GM04503 (cell line): Measurements from ENCODE around the gene LCLAT1.
"Not testable (repeated sequence)": the region's sequence is repeated elsewhere in the genome, so short reads cannot be mapped to it uniquely, and the experiment has no call there.

ENCODE experiments used
- DNase-seq: peaks from one replicate; pipeline ENCODE4 v3.0.0-alpha.2; 2012; ENCODE audit warnings: low read depth

LCLAT1 gene

GRCh38 chr2:30455114-30455738 is 8.2 kb downstream of the LCLAT1 start:
- DNase-seq = peak; percentile 43

GRCh38 chr2:30456106-30456505 is 9.1 kb downstream of the LCLAT1 start:
- DNase-seq = no peak

- DNase-seq = no peak
Measured at GRCh38 chr2:30456579-30456978, 9.5 kb downstream of the LCLAT1 start.

- no peak for DNase-seq
Measured at GRCh38 chr2:30457296-30457695, 10.2 kb downstream of the LCLAT1 start.

GRCh38 chr2:30459140-30459539 is 12.1 kb downstream of the LCLAT1 start:
- DNase-seq = no peak

GRCh38 chr2:30462131-30462857 is 15.2 kb downstream of the LCLAT1 start:
- no peak for DNase-seq

- no peak for DNase-seq
Measured at GRCh38 chr2:30463535-30463934, 16.5 kb downstream of the LCLAT1 start.

GRCh38 chr2:30464544-30465170 is 17.6 kb downstream of the LCLAT1 start:
- no peak for DNase-seq

- DNase-seq = no peak
Measured at GRCh38 chr2:30465171-30465545, 18.1 kb downstream of the LCLAT1 start.

GRCh38 chr2:30466216-30466615 is 19.2 kb downstream of the LCLAT1 start:
- DNase-seq = no peak

GRCh38 chr2:30467062-30467826 is 20.2 kb downstream of the LCLAT1 start:
- DNase-seq = not testable (repeated sequence)

- DNase-seq = no peak
Measured at GRCh38 chr2:30470426-30470825, 23.4 kb downstream of the LCLAT1 start.

- no peak for DNase-seq
Measured at GRCh38 chr2:30472326-30472725, 25.3 kb downstream of the LCLAT1 start.

- no peak for DNase-seq
Measured at GRCh38 chr2:30475542-30475941, 28.5 kb downstream of the LCLAT1 start.

GRCh38 chr2:30476636-30477035 is 29.6 kb downstream of the LCLAT1 start:
- DNase-seq = no peak

GRCh38 chr2:30480703-30481322 is 33.8 kb downstream of the LCLAT1 start:
- DNase-seq = no peak

GRCh38 chr2:30481323-30481800 is 34.3 kb downstream of the LCLAT1 start:
- DNase-seq = no peak

- no peak for DNase-seq
Measured at GRCh38 chr2:30482011-30482410, 35.0 kb downstream of the LCLAT1 start.

GRCh38 chr2:30484145-30484544 is 37.1 kb downstream of the LCLAT1 start:
- DNase-seq = no peak

- no peak for DNase-seq
Measured at GRCh38 chr2:30484995-30485394, 37.9 kb downstream of the LCLAT1 start.

- DNase-seq = no peak
Measured at GRCh38 chr2:30486655-30487054, 39.6 kb downstream of the LCLAT1 start.

- DNase-seq = no peak
Measured at GRCh38 chr2:30487603-30488002, 40.6 kb downstream of the LCLAT1 start.
